HG02798 (cell line): Measurements from ENCODE around the gene CELSR1.

Source experiments
- ATAC-seq: cut with Tn5 transposase; IDR thresholded peaks from one replicate; pipeline ENCODE4 v1.9.1; 2021; ENCODE audit warnings: mild to moderate bottlenecking; ENCODE audit not compliant: unreplicated experiment, poor library complexity

The CELSR1 gene, protein sequence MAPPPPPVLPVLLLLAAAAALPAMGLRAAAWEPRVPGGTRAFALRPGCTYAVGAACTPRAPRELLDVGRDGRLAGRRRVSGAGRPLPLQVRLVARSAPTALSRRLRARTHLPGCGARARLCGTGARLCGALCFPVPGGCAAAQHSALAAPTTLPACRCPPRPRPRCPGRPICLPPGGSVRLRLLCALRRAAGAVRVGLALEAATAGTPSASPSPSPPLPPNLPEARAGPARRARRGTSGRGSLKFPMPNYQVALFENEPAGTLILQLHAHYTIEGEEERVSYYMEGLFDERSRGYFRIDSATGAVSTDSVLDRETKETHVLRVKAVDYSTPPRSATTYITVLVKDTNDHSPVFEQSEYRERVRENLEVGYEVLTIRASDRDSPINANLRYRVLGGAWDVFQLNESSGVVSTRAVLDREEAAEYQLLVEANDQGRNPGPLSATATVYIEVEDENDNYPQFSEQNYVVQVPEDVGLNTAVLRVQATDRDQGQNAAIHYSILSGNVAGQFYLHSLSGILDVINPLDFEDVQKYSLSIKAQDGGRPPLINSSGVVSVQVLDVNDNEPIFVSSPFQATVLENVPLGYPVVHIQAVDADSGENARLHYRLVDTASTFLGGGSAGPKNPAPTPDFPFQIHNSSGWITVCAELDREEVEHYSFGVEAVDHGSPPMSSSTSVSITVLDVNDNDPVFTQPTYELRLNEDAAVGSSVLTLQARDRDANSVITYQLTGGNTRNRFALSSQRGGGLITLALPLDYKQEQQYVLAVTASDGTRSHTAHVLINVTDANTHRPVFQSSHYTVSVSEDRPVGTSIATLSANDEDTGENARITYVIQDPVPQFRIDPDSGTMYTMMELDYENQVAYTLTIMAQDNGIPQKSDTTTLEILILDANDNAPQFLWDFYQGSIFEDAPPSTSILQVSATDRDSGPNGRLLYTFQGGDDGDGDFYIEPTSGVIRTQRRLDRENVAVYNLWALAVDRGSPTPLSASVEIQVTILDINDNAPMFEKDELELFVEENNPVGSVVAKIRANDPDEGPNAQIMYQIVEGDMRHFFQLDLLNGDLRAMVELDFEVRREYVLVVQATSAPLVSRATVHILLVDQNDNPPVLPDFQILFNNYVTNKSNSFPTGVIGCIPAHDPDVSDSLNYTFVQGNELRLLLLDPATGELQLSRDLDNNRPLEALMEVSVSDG (N-terminal part only)

DNA sequence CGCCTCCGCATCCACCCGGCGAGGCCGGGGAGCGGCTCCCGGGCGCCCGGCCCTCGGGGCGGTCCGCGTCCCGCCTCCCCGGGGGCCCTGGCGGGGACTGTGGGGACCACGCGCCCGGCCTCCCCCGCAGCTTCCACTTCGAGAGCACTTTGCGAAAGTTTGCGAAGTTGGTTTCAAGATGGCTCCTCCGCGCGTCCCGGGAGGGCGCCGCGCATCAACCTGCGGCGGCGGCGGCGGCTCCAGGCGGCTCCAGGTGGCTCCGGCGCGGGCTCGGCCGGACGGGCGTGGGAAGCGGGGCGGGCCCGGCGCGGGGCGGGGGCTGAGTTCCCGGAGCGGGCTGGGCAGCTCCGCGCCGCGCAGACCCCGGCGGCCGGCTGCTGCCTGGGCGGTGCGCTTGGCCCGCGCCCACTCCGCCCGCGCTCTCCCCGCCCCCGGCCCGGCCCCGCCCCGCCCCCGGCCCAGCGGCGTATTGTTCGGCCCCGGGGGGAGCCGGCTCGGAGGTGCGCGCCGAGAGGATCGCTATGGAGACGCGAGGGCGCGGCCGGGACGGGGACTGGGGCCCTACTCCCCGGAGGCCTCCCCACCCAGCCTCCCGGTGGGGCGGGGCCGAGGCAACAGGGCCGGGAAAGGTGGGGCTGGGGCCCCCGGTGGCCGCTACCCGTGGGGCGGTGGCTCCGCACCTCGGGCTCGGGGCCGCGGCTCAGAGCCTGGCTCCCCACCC is at the start of gene CELSR1:
CELSR1 (minus strand) TSS at position 396 of the 721 bp plus-strand sequence. CDS start 450 bp downstream, outside the sequence.
- no peak for ATAC-seq

DNA sequence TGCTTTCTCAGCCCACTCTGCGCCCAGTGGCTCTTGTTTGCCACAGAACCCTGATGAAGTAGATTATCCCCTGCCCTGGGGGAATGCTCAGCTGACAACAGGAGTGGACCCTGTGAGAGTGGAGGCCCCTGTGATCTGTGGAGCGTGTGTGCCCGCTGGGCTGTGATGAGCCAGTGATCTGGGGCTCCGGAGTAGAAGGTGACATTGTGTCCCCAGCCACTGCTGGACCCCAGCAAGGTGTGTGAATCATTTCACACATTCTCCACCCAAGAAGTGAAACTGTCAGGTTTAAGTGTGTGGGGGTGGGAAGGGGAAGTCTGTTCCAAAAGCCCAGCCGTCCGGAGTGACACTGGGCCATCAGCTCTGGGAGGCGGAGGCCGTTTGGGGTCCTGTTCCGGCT is 49.6 kb upstream of the CELSR1 start:
- ATAC-seq: peak; percentile 47

DNA sequence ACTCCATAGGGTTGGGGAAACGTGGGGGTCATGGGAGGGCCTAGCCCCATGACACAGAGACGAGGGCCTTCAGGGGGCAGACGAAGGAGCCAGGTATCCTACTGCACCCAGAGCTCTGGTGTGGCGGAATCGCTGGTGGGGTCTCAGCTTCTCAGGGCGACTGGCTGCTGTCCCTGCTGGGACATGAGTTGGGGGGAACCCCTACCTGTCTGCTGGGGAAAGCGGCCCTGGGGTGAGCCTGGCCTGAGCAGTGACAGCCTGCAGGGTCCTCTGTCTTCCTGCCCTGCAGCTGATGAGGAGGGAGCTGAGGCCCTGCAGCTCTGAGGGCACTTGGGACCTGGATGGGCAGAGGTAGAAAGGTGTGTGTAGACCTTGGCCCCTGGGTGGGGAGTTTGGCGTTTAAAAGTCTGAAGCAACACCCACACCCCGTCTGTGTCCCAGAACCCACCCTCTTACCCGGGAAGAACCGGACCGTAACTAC is 49.2 kb upstream of the CELSR1 start:
- ATAC-seq: no peak

DNA sequence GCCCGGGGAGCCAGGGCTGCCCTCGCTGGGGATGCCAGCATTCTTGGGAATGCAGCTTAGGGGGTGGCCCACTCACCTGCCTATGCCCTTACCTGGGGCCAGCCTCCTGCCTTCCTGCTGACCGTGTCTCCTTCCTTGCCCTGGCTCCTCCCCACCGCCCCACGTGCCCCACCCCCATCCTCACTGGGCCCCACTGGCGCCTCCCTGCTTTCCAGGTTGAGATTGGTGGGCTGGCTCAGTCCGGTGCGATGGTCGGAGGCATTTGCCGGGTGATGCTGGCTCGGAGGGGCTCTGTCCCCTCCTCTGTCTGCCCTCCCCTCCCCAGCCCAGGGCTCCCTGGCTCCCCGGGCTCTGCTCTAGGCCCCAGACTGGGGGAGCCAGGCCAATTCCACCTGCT is 48.7 kb upstream of the CELSR1 start:
- ATAC-seq: no peak

DNA sequence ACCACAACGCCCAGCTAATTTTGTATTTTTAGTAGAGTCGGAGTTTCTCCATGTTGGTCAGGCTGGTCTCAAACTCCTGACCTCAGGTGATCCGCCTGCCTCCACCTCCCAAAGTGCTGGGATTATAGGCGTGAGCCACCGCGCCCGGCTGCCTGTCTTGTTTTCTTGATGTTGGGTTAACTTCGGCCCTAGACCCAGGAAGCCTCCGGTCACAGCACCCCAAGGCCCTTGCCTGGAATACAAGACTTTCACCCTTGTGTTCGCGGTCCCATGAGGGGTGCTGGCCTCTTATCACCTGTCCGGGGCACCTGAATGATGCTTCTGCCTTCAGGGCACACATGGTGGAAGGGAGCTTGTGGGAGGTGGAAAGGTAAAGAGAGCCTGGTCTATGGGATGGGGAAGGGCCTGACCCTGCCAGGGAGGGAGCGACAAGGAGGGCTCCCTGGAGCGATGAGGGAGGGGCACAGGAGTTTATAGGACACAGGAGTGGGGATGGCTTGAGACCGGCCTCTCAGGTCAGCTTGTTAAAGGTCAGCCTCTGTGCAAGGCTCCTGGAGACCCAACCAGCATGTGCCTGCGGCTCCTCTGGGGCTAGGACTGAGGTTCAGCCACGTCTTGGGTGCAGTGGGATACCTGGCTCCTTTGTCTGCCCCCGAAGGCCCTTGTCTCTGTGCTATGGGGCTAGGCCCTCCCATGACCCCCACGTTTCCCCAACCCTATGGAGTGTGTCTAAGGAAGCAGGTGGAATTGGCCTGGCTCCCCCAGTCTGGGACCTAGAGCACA is 48.1 kb upstream of the CELSR1 start:
- no peak for ATAC-seq

DNA sequence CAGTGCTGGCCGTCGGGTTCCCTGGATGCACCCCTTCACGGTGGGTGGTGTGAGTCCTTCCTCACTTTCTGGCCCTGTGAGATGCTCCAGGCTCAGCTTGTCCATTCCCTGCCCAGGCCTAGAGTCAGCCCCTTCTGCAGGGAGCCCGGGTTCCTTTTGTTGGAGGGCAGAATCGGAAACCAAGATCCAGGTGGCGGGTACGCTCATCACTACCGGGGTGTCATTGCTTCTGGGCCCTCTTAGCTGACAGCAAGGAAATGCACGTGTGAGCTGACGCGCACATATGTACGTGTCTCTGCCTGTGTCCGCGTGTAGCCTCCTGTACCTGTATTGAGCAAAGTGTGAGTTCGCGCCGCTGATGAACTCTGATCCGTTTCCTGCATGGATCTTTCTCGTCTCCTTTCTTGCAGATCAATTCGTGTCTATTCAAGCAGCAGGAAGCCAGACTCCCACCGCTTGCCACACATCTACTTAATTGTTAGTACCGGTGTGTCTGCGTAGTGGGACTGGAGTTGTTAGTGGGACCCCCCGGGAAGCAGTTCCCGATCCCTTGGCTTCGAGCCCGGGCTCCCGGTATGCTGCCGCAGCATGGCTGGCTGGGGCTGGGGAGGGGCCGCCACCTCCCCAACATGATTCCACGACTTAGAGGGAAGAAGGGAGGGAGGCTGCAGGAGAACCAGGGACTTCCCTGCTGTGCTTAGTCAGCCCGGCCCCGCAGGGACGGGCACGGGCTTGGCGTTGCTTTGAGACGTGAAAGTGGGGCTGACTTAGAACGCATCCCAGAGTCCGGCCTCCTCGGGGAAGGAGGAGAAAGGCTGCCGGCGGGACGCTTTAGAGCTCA is 46.9 kb upstream of the CELSR1 start:
- ATAC-seq: no peak

DNA sequence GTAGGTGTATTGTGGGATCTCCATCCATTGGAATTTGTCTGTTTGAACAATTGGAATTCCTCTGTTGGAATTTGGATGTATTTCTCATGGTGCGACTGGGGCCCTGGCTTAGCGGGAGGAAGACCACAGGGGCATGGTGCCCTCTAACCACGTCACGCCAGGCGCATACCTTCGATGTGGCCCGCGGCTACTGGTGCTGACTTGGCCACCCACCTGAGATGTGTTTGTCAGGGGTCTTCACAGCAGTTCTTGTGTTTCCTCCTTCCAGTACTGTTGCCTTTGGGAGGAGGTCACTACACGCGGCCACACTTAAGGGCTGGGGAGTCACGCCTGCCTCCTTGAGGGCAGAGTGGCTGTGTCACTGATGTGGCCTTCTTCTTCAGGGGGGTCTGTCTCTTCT is 46.2 kb upstream of the CELSR1 start:
- no peak for ATAC-seq

DNA sequence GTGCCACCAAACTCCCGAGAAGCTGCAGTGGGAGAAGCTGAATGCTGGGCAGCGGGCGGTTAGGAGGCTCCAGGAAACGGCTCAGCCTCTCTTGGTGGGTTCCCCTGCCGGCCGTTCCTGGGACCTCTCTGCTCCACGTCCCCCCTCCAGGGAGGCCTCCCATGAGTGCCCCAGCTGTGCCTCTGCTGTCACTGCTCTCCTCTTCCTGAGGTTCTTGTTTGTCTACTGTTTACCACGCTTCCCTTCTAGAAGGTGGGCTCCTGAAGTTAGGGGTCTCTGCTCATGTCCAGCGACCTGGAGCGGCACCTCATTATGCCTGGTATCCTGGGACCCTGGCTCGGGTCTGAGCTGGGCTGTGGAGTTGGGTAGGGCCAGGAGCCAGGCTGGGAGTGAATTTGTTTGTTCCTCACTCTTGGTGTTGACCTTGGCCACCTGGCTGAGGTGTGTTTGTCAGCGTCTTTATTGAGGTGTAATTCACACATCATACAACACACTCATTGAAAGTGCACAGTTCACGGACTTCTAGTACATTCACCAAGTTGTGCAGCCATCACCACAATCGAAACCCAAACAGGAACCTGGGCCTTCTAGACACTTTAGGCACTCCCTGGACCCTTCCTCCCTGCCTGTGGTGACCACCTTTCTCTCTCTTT is 45.0 kb upstream of the CELSR1 start:
- ATAC-seq: no peak

DNA sequence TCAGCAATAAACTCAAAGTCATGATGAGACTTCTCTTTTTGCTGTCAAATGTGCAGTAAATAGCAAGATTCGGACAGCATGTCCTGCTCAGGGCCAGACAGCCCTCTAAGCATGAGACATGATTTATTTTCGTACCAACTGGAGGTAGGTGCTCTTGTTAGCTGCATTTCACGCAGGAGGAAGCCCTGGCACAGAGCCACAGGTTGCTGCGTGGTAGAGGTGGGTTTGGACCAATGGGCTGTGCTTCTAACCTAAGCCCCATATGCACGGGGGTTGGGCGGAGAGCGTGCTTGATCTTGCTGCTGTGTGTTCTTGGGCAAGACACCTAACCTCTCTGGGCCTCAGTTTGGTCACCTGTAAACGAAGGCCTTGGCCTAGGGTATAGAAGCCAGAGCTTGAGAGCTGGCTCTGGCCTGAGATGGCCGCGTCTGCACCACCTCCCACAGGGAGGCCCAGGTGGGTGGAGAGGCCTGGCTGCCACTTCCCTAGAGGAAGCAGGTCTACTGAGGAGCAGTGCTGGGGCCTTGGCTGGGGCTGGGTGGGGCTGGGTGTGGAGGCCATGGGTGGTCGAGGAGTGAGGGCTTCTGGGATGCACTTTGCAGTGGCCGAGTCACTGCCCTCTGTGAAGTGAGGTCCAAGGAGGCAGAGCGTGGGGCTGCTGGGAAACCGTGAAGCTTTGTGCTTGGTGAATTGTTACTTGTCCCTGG is 44.3 kb upstream of the CELSR1 start:
- ATAC-seq: no peak

DNA sequence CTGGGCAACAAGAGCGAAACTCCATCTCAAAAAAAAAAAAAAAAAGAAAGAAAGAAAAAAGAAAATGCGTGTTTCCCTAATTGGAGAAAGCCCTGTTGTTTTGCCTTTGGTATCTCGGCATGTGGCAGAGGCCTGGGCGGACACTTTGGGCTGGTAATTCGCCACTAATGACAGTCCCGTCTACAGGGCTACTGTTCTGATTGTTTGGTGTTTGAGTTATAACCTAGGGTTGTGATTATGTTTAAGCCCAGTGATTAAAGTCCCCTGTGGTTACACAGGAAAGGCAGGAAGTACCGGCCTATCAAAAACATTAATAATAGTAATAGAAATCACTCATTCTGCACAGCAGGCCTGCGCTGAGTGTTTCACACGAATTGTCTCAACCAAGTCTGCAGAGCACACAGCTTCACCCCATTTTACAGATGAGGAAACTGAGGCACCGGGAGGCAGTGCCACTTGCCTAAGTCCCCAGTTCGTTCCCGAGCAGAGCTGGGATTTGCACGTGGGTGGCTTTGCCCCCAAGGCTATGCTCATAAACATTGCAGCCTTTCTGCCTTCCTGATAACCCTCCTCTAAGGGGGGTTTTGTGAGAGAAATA is 43.6 kb upstream of the CELSR1 start:
- no peak for ATAC-seq

DNA sequence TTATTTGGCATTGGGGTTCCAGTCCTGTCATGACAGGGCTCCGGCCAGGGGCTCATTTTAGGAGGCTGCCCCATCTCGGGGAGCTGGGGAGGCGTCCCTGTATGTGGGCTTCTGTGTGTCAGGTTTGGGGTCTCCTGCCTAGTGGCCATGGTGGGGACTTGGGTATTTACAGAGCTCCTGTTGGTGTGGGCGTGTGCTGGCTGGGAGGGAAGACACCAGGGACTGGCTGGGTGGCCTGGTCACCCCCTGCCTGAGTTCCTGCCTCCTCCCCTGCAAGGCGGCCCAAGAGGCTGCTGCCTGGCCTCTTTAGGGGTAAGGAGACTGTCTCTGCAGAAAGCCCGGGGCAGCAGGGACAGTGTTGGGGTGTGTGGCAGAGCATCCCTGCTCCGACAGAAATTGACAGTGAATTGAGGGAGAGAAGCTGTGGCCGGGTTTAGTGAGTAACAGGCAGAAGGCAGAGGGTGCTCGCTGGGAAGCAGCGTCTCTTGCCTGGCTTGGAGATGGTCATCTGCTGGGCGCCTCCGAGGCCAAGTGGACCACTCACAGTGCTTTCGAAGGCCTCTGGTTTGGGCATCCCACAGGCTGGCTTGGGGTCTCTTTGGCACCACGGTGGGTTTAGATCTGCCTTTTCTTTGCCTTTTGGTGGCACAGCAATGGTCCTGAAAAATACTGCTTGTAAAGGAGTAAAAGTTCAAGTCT is 42.5 kb upstream of the CELSR1 start:
- ATAC-seq: no peak

DNA sequence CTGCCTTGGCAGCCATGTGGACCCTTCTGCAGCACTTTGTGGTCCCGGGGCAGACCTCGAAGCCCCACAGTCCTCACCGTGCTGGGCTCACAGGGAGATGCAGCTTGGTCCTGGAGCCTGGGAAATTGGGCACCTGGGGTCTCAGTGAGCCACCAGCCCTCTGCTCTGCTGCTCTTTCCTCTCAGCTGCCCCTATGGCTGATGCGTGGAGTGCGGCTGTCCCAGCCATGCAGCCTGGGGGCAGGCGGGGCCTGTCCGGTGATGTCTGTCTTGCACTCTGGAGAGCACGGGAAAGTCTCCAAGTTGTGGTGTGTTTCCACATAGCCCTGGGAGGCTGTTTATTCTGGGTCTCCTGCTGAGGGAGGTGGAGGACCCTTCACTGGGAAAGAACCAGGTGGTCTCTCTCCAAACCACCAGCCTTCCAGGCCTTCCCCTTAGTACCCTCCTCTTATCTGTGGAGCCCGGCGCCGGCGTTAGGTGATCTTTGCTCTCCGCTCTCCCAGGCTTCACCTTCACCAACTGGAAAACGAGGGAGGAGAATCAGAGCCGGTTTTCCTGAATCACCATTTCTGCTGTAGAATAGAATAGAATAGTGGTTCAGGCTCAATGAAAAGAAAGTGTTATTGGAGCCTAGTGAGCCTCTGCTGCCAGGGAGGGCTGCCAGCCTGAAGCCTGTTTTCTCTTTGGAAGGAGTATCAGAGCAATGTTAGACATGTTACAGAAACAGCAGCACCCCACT is 41.6 kb upstream of the CELSR1 start:
- no peak for ATAC-seq

DNA sequence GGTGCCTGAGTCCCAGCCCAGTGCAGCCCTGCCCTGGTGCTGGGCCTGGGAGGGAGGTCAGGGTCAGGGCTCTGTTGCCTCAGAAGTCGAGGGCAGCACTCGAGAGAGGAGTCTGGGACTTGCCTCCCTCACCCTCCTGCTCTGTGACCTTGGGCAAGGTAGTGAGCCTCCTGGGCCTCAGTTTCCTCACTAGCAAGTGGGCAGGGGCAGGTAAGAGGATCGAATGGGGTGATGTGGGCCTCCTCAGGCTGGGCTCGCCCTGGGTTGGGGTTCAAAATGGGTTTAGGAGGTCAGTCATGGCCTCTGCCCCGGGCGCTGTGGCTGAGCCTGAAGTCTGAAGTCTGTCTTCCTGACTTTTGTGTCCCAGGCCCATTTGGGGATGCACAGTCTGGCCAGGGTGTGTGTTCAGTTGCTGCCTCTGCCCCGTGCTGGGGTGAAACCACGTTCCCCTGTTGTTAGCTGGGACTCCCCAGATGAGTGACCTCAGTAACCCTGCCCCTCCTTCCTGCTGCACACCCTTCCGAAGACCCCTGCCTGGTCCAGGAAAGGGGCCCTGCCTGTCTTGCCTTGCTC is 40.9 kb upstream of the CELSR1 start:
- ATAC-seq: no peak

DNA sequence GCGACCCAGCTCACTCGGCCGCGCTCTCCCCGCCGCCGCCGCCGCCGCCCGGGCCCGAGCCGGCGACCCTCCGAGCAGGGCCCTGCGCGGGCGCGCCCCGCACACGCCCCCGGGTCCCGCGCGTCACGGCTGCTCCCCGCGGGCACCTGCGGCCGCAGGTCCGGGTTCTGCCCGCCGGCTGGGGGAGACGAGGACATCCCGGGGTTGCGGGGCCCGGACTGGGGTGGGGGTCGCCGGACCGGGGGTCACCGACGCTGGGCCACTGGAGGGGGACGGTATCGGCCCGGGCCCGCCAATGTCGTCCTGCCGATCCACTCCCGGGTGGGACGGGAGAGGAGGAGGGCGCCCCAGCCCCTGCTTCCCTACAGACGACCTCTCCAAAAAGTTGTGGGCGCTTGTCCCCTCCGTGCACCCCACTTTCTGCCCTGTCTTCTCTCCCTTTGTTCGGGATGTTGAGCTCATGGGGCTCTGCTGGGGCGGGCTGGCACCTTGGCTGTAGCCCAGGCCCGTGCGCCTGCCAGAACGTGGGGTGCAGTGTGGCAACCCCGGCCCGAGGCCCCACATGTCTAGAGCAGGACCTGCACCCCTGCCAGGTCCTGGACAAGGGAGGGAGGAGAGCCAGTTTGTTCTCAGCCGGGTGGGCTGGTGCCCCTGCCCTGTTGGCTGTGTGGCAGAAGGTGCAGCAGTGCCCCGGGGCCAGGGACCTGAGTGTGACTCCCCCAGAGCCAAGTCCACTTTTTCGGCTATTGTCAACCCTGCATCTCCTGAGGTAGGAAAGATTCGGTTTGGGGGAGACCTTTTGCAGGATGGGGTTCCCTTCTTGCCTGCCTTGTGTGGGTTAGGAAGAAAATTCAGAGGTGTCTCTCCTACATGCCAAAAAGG is 40.2 kb upstream of the CELSR1 start:
- peak; percentile 7 for ATAC-seq
